Neuron (in vitro differentiated cells): ENCODE data around the gene KRTAP13-1.

ENCODE experiments used
- H2AFZ ChIP-seq: one replicate; pipeline ENCODE4 v1.6.1; 2013; ENCODE audit warnings: low read depth, mild to moderate bottlenecking, inconsistent platforms, low read length, moderate library complexity
- H3K27me3 ChIP-seq: one replicate; pipeline ENCODE4 v1.6.1; 2013; ENCODE audit warnings: low read length; ENCODE audit not compliant: insufficient read depth
- H3K36me3 ChIP-seq: one replicate; pipeline ENCODE4 v1.6.1; 2013; ENCODE audit warnings: low read length; ENCODE audit not compliant: insufficient read depth
- H3K4me1 ChIP-seq: one replicate; pipeline ENCODE4 v1.6.1; 2013; ENCODE audit warnings: low read length; ENCODE audit not compliant: insufficient read depth
- H3K4me3 ChIP-seq: 2 replicates; pipeline ENCODE4 v1.5.1; 2013; ENCODE audit warnings: mild to moderate bottlenecking, low read length, moderate library complexity
- H3K9me3 ChIP-seq: one replicate; pipeline ENCODE4 v1.6.1; 2013; ENCODE audit warnings: low read length

Gene KRTAP13-1

GRCh38 chr21:30395731-30396130 lies at the start of gene KRTAP13-1:
Gene KRTAP13-1, plus strand, starts transcription at chr21:30396031. Its CDS starts 56 bp downstream, at chr21:30396087.
- no peaks in the 10 kb centered on the region for H3K9me3 ChIP-seq
- no peak within 1 kb of the TSS for H2AFZ ChIP-seq
- no peaks in the 10 kb centered on the region for H3K36me3 ChIP-seq
- H3K4me3 ChIP-seq, result no peak within 1 kb of the TSS
- H3K4me1 ChIP-seq, result no peaks in the 10 kb centered on the region
- H3K27me3 ChIP-seq, result no peaks in the 10 kb centered on the region

DNA sequence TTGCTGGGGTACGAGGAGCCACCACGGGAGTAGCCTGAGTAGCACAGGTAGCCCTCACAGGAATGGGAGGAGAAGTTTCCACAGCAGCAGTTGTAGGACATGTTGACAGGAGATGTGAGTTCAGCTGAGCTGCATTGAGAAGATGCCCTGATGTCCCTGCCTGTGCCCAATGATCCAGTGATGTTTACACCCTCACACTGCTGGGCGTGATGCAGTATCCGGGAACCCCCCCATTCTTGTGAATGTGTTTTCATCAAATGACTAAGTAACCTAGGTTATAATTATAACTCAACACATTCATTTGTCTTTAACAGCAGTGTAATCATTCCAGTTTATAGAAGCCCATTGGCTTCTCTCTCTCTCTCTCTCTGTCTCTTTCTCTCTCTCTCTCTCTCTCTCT lies 47.3 kb upstream of the KRTAP13-1 start, which contains the start of gene KRTAP23-1:
TSS of gene KRTAP23-1 (minus strand) at position 101 of the 400 bp plus-strand sequence. CDS start at position 101, 0 bp downstream.
- H3K4me3 ChIP-seq, result no peak within 1 kb of the TSS
- no peak within 1 kb of the TSS for H2AFZ ChIP-seq
- no peaks in the 10 kb centered on the region for H3K36me3 ChIP-seq
- peaks cover 5% of the 10 kb centered on the region for H3K4me1 ChIP-seq
- H3K9me3 ChIP-seq, result no peaks in the 10 kb centered on the region
- H3K27me3 ChIP-seq, result no peaks in the 10 kb centered on the region

GRCh38 chr21:30349572-30349971 lies 46.3 kb upstream of the KRTAP13-1 start:
- Histone ChIP-seq H3K4me3 (no peak overlapping the region), H2AFZ (no peak overlapping the region), H3K4me1 (peaks cover 5% of the 10 kb centered on the region), H3K9me3 (no peaks in the 10 kb centered on the region), H3K36me3 (no peaks in the 10 kb centered on the region), H3K27me3 (no peaks in the 10 kb centered on the region)

DNA sequence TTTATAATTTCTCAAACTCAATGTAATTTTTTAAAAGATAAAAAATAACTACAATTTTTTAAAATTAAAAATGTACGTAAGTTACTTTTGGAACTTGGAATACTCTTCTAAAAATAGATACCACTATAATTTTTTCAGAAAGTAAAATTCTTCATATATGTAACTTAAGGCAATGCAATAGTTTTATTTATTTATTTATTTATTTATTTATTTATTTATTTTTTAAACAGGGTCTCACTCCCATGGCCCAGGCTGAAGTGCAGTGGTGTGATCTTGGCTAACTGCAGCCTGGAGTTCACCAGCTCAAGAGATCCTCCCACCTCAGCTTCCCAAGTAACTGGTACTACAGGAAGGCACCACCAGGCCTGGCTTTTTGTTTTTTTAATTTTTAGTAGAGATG lies 44.3 kb upstream of the KRTAP13-1 start:
- Histone ChIP-seq H3K9me3 (no peaks in the 10 kb centered on the region), H3K4me1 (peaks cover 5% of the 10 kb centered on the region), H3K4me3 (no peak overlapping the region), H2AFZ (no peak overlapping the region), H3K36me3 (no peaks in the 10 kb centered on the region), H3K27me3 (no peaks in the 10 kb centered on the region)

DNA sequence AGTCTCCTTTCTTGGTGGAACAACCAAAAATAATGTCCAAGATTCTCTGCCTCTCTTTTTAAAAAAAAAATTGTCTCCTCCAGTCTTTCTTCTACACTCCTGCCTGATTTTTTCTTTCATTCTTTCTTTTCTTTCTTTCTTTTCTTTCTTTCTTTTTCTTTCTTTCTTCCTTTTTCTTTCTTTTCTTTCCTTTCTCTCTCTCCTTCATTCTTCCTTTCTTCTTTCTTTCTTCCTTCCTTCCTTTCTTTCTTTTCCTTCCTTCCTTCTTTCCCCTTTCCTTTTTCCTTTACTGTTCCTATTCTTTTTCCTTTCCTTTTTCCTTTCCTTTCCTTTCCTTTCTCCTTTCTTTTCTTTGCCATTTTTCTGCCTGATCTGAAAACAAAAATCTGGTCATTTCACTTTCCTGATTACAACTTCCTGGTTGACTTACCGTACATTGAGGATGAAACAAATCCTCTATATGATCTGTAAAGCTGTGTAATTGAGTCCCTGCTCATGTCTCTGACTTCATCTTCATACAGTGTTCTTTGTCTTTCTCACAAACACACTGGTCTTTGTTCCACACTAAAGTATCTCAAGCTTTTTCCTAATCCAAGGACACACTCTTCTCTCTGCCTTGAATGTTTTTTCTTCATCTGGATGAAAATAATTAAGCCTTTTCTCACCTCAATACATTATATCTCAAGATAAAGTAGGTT lies 41.4 kb upstream of the KRTAP13-1 start:
- H3K36me3 ChIP-seq, result no peaks in the 10 kb centered on the region
- no peak overlapping the region for H2AFZ ChIP-seq
- H3K4me1 ChIP-seq, result peaks cover 5% of the 10 kb centered on the region
- H3K4me3 ChIP-seq, result no peak overlapping the region
- H3K9me3 ChIP-seq, result no peaks in the 10 kb centered on the region
- no peaks in the 10 kb centered on the region for H3K27me3 ChIP-seq

GRCh38 chr21:30355906-30356305 lies 39.9 kb upstream of the KRTAP13-1 start:
- H3K4me1 ChIP-seq, result no peaks in the 10 kb centered on the region
- H2AFZ ChIP-seq, result no peak overlapping the region
- no peaks in the 10 kb centered on the region for H3K27me3 ChIP-seq
- H3K9me3 ChIP-seq, result no peaks in the 10 kb centered on the region
- H3K36me3 ChIP-seq, result no peaks in the 10 kb centered on the region
- H3K4me3 ChIP-seq, result no peak overlapping the region

GRCh38 chr21:30372139-30372770 lies 23.6 kb upstream of the KRTAP13-1 start, which contains the start of gene KRTAP13-2:
Gene KRTAP13-2, minus strand, starts transcription at chr21:30372271. Its CDS starts 58 bp downstream, at chr21:30372213.
- H3K27me3 ChIP-seq, result no peaks in the 10 kb centered on the region
- H3K4me3 ChIP-seq, result no peak within 1 kb of the TSS
- no peaks in the 10 kb centered on the region for H3K4me1 ChIP-seq
- H3K9me3 ChIP-seq, result no peaks in the 10 kb centered on the region
- no peaks in the 10 kb centered on the region for H3K36me3 ChIP-seq
- H2AFZ ChIP-seq, result no peak within 1 kb of the TSS

- Histone ChIP-seq H3K36me3 (no peaks in the 10 kb centered on the region), H2AFZ (no peak overlapping the region), H3K27me3 (no peaks in the 10 kb centered on the region), H3K4me1 (no peaks in the 10 kb centered on the region), H3K4me3 (no peak overlapping the region), H3K9me3 (no peaks in the 10 kb centered on the region)
Measured at GRCh38 chr21:30382201-30382600, 13.6 kb upstream of the KRTAP13-1 start.

GRCh38 chr21:30391492-30392025 lies 4.3 kb upstream of the KRTAP13-1 start:
- H3K4me3 ChIP-seq, result no peak overlapping the region
- no peaks in the 10 kb centered on the region for H3K9me3 ChIP-seq
- H3K27me3 ChIP-seq, result no peaks in the 10 kb centered on the region
- no peaks in the 10 kb centered on the region for H3K4me1 ChIP-seq
- no peak overlapping the region for H2AFZ ChIP-seq
- no peaks in the 10 kb centered on the region for H3K36me3 ChIP-seq

DNA sequence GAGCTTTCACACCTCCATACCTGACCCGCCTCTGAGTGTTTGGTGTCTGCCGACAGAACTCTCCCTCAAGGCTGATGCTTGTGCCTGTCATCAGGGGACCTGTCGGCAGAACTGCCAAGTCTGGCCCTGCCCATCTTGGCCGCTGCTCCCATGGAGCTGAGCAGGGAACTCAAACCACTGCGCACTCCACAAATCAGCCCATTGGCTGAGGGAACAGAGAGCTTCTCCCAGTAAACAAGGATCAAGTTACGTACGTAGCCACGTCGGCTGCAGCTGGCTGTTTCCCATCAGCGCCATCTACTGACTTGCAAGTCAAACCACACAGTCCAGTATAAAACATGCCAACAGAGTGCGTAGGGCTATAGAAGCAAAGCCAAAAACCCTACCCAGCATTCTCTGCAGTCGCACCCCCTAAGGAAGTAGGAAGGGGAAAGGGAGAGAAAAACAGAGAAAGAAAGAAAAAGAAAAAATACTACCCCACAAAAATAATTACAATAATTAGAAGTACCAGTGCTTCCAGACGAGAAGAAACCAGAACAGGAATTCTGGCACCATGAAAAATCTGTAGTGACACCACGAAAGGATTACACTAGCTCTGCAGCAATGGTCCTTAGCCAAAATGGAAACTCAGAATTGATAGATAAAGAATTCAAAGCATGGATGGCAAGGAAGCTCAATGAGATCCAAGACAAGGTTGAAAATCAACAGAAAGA lies 13.1 kb downstream of the KRTAP13-1 start:
- no peaks in the 10 kb centered on the region for H3K4me1 ChIP-seq
- H3K4me3 ChIP-seq, result no peak overlapping the region
- H2AFZ ChIP-seq, result peak overlapping the region; percentile 56
- no peaks in the 10 kb centered on the region for H3K27me3 ChIP-seq
- H3K9me3 ChIP-seq, result no peaks in the 10 kb centered on the region
- H3K36me3 ChIP-seq, result no peaks in the 10 kb centered on the region

- Histone ChIP-seq H3K9me3 (no peaks in the 10 kb centered on the region), H3K4me3 (no peak overlapping the region), H3K36me3 (no peaks in the 10 kb centered on the region), H3K27me3 (no peaks in the 10 kb centered on the region), H2AFZ (no peak overlapping the region), H3K4me1 (no peaks in the 10 kb centered on the region)
Measured at GRCh38 chr21:30415993-30416392, 20.2 kb downstream of the KRTAP13-1 start.

DNA sequence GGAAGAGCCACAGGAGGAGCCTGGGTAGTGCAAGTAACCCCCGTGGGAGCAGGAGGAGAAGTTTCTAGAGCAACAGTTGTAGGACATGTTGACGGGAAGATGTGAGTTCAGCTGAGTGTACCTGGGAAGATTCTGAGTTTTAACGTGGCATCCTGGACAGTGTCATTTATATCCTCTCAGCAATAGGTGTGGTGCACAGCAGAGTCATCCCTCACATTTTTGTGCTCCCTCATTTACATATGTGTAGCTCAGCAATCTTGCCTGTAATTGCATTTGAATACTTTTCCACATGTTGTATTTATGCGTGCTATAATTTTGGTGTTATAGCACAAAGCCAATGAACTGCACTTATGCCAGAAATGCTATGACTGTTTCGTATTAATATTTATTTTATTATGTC lies 30.0 kb downstream of the KRTAP13-1 start, which contains the start of gene KRTAP13-3:
TSS of gene KRTAP13-3 (minus strand) at position 101 of the 400 bp plus-strand sequence. CDS start at position 87, 14 bp downstream.
- H3K27me3 ChIP-seq, result no peaks in the 10 kb centered on the region
- H2AFZ ChIP-seq, result no peak within 1 kb of the TSS
- no peak within 1 kb of the TSS for H3K4me3 ChIP-seq
- peaks cover 3% of the 10 kb centered on the region for H3K4me1 ChIP-seq
- H3K36me3 ChIP-seq, result no peaks in the 10 kb centered on the region
- no peaks in the 10 kb centered on the region for H3K9me3 ChIP-seq

DNA sequence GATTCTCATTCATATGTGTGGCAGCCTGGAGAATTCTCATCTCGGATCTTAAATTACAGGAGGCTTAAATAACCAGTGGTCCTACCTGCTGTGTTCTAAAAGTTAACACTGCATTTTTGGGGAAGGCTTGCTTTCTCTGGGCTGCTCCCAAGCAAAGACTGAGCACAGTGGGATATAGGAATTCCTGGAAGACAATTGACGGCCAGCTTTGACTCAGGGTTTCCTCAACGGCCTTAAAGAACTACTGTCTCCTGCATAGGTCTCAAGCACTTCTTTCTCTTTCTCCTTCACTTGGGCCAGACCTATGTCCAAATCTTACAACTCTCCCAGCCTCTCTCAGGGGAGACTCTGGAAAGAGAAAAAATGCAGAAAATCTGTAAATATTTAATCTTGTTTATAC lies 30.9 kb downstream of the KRTAP13-1 start:
- H3K9me3 ChIP-seq, result no peaks in the 10 kb centered on the region
- H3K27me3 ChIP-seq, result no peaks in the 10 kb centered on the region
- peaks cover 3% of the 10 kb centered on the region for H3K4me1 ChIP-seq
- no peak overlapping the region for H3K4me3 ChIP-seq
- no peak overlapping the region for H2AFZ ChIP-seq
- H3K36me3 ChIP-seq, result no peaks in the 10 kb centered on the region
